ENCODE measurements around the gene CXCR1.
A peak's percentile ranks its signal among the peaks of the same experiment; 100 is the strongest.

The CXCR1 gene

DNA sequence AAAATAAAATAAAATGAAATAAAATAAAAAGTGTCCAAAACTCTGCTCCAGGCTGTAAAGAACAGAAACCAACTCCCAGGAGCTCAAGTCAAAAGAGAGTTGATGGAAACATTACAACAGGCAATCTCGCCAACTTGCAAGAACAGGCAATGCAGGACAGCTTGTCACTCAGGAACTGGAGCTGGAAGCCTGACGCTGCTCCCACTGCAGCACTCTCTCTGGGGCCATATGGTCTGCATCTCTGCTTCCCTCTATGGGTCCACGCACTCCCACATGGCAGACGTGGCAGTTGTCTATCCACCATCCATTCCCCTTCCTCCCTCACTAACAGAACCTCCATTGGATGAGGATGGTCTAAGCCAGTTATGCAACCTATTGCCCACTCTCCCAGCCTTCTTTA is 26.9 kb upstream of the CXCR1 start:
- no peak overlapping the region for H3K4me3 ChIP-seq (ENCODE audit: low read depth, low read length)
- TF ChIP-seq, protein P1, sequence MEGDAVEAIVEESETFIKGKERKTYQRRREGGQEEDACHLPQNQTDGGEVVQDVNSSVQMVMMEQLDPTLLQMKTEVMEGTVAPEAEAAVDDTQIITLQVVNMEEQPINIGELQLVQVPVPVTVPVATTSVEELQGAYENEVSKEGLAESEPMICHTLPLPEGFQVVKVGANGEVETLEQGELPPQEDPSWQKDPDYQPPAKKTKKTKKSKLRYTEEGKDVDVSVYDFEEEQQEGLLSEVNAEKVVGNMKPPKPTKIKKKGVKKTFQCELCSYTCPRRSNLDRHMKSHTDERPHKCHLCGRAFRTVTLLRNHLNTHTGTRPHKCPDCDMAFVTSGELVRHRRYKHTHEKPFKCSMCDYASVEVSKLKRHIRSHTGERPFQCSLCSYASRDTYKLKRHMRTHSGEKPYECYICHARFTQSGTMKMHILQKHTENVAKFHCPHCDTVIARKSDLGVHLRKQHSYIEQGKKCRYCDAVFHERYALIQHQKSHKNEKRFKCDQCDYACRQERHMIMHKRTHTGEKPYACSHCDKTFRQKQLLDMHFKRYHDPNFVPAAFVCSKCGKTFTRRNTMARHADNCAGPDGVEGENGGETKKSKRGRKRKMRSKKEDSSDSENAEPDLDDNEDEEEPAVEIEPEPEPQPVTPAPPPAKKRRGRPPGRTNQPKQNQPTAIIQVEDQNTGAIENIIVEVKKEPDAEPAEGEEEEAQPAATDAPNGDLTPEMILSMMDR (IDR thresholded peaks at IDR 0.05; ENCODE audit: low read depth, low read length), result no peak
- no peak for DNase-seq (ENCODE audit: low read depth, low spot score)
- in situ Hi-C loops (cut with HindIII; ENCODE audit: low sequenced_read_pairs), result no loop called here

DNA sequence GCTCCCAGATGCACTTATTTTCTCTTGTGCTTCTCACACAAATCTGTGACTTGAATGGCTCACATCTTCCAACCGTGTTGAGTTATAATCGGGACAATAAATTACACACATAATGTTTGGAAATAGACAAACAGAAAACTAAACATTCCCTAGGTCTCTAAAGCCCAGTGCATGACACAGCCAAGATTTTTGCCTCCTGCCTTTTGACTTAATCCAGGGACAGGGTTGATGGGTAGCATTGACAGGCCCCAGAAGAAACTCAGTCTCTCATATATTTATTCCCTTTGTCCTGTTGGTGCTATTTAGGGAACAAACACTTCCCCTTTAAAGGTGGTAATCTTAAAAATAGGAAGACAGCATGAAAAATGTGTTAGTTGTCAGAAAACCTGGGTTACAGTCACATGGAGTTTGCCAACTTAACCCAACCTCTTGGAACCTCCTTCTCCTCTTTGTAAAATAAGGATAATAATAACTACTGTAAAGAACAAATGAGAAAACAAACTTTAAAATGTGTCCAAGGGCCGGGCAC is 26.2 kb upstream of the CXCR1 start:
- H3K4me3 ChIP-seq (ENCODE audit: low read depth, low read length), result no peak overlapping the region
- in situ Hi-C loops (cut with HindIII; ENCODE audit: low sequenced_read_pairs), result no loop called here
- DNase-seq (ENCODE audit: low read depth, low spot score), result no peak
- TF ChIP-seq, protein P1 (IDR thresholded peaks at IDR 0.05; ENCODE audit: low read depth, low read length), result no peak

DNA sequence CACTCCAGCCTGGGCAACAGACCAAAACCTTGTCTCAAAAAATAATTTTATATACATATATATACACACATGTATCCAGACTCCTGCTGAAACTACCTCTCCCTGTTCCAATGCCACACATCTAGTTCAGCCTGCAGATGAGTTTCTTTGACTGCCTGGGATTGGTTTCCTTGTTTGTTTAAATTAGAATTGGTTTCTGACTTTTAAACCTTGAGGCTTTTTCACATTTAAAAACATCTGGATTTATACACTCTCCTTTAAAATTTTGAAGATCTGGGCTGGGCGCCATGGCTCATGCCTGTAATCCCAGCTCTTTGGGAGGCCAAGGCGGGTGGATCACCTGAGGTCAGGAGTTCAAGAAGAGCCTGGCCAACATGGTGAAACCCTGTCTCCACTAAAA is 21.8 kb upstream of the CXCR1 start:
- H3K4me3 ChIP-seq (ENCODE audit: low read depth, low read length), result no peak overlapping the region
- TF ChIP-seq, protein P1 (IDR thresholded peaks at IDR 0.05; ENCODE audit: low read depth, low read length), result no peak
- in situ Hi-C loops (cut with HindIII; ENCODE audit: low sequenced_read_pairs), result no loop called here
- no peak for DNase-seq (ENCODE audit: low read depth, low spot score)

DNA sequence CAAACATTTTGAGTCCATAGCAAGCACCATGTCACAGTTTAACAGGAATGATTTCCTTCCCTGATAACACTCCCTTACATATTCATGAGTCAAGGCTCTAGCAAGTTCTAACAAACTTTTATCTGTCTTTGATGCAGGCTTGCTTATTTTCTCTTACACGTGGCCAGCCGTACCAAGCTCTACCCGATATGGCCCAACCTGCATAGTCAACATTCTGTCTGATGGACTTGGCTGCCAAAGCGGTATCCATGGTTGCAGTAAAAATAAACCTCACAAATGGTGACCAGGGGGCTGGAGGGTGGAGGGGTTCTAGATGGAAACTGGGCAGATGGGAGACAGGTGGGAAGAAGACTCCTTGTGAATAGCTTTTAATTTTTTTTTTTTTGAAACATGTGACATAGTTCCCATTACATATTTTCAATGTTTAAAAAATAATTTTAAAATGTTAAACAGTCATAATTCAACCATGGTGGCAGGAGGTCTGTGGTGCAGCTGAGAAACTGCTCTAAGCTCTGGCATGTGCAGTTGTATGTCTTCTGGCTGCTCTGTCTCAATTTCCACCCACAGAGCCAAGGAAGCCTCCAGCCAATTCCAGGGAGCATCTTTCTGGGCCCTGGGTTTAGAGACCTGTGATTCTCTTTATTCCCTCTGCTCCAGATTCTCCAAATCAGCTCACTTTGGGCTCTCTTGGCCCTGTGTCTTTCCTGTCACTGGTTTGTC is 20.7 kb upstream of the CXCR1 start:
- in situ Hi-C loops (cut with HindIII; ENCODE audit: low sequenced_read_pairs), result no loop called here
- no peak overlapping the region for H3K4me3 ChIP-seq (ENCODE audit: low read depth, low read length)
- TF ChIP-seq, protein P1 (IDR thresholded peaks at IDR 0.05; ENCODE audit: low read depth, low read length), result no peak
- no peak for DNase-seq (ENCODE audit: low read depth, low spot score)

DNA sequence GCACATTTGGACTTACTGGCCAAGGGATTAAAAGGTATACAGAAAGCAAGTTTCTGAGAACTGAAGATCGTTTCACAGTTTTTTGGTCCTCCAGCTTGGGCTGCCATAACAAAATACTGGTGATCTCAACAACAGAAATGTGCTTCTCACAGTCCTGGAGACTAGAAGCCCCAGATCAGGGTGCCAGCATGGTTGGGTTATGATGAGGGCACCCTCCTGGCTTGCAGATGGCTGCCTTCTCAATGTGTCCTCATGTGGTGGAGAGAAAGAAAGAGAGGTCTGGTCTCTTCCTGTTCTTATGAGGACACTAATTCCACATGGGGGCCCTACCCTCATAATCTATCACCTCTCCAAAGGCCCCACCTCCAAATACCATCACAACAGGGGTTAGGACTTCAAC is 20.1 kb upstream of the CXCR1 start:
- no peak for DNase-seq (ENCODE audit: low read depth, low spot score)
- in situ Hi-C loops (cut with HindIII; ENCODE audit: low sequenced_read_pairs), result no loop called here
- TF ChIP-seq, protein P1 (IDR thresholded peaks at IDR 0.05; ENCODE audit: low read depth, low read length), result no peak
- H3K4me3 ChIP-seq (ENCODE audit: low read depth, low read length), result no peak overlapping the region

DNA sequence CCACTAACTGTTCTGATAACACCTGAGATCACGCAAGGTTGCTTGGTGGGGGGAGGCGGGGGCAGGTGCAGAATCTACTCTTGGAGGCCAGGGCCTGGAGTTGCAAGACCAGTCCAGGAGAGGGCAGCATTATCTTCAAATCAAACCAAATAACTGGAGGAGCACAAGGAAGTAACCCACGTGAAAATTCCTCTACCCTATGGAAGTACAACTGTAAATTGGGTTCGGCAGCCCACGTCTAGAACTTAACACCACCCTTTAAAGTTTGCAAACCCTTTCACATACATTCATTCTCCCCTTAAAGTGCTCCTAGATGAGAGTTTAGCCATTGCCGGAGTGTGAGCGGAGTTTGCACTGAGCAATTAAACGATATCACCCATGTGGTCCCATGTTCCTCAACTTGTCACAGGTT is 19.6 kb upstream of the CXCR1 start:
- TF ChIP-seq, protein P1 (IDR thresholded peaks at IDR 0.05; ENCODE audit: low read depth, low read length), result peak; percentile 85
- DNase-seq (ENCODE audit: low read depth, low spot score), result peak; percentile 62
- no peak overlapping the region for H3K4me3 ChIP-seq (ENCODE audit: low read depth, low read length)
- in situ Hi-C loops (cut with HindIII; ENCODE audit: low sequenced_read_pairs), result no loop called here

All from astrocyte of the spinal cord (primary cell).